Inflammatory macrophage treated with lipopolysaccharide for 1 hour (primary cell): ENCODE measurements around the gene ERC1.
A peak's percentile ranks its signal among the peaks of the same experiment; 100 is the strongest.
"Not testable (repeated sequence)": the region's sequence is repeated elsewhere in the genome, so short reads cannot be mapped to it uniquely, and the experiment has no call there.

ENCODE experiments used
- DNase-seq, 2 donors: peaks; one replicate each; pipeline ENCODE4 v3.0.0-alpha.2; 2020 to 2022

ERC1 gene

DNA sequence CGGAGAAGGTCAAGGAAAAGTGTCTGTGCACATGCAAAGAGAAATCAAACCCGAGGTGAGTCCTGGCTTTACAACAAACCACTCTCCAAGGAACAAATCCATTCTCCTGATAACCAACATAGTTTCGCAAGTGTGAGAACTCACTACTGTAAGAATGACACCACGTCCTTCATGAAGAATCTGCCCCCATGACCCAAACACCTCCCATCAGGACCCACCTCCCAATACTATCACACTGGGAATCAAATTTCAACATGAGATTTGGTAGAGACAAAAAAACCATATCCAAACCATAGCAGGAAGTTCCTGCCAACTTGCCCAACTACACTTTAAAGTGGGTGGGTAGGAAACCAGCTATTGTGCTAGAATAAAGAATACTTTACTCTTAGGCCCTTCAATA, 2.4 kb upstream of the ERC1 start:
- peak; percentile 36 to 37 for DNase-seq

DNA sequence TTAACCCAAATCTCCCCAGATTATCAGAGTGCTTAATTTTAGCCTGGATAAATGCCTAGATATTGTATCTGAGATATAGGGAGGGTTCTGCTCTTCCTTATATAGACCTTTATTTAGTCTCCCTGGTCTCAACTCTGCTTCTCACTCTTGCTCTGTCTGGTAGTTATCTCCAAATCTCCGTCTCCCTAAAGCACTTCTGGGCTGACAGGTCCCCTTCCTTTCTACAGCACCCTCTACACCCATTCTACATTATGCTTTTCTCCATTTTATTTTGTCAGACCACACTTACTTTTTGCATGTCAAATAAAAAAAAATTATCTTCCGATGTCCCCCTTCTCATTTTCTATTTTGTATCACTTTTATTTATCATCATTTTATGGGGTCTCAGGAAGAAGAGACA, 2.0 kb upstream of the ERC1 start:
- DNase-seq, result no peak

DNA sequence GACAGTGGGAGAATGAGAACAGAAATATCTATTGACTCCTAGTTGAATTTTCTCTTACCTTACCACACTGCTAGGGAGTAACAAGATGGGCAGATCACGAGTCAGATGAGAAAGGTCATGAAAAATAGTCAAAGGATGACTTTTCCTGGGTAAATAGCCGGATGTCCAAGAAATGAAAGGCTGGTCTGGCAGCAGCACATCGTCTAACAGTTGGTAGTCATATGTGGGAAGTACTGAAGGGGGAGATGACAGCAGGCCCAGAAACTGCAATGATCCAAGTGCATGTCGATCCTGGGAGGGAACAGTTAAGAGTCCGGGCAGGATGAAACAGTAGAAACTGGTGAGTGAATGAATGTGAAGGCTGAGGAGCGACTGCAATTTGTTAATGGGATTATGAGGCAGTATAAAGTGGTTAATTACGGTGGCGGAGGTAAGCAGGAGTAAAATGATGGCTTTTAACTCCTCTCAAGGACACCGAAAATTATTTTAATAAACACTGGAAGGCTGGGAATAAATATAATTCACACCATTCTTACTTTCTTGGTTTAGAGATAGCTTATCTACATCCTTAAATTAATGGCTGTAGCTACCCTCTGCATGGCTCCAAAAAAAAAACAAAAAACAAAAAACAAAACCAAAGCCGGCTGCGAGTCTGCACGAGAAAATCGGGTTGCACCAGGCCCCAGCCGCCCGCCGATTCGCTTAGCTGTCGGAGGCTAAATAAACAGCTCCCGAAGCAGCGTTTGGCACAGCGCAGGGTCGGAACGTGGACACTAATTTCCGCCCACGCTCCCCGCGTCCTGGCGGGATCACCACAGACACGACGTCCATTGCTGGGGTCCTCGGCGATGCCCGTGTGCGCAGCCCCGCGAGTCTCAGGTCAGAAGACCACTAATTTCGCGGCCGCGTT, 1.0 kb upstream of the ERC1 start:
- peak; percentile 48 to 53 for DNase-seq

DNA sequence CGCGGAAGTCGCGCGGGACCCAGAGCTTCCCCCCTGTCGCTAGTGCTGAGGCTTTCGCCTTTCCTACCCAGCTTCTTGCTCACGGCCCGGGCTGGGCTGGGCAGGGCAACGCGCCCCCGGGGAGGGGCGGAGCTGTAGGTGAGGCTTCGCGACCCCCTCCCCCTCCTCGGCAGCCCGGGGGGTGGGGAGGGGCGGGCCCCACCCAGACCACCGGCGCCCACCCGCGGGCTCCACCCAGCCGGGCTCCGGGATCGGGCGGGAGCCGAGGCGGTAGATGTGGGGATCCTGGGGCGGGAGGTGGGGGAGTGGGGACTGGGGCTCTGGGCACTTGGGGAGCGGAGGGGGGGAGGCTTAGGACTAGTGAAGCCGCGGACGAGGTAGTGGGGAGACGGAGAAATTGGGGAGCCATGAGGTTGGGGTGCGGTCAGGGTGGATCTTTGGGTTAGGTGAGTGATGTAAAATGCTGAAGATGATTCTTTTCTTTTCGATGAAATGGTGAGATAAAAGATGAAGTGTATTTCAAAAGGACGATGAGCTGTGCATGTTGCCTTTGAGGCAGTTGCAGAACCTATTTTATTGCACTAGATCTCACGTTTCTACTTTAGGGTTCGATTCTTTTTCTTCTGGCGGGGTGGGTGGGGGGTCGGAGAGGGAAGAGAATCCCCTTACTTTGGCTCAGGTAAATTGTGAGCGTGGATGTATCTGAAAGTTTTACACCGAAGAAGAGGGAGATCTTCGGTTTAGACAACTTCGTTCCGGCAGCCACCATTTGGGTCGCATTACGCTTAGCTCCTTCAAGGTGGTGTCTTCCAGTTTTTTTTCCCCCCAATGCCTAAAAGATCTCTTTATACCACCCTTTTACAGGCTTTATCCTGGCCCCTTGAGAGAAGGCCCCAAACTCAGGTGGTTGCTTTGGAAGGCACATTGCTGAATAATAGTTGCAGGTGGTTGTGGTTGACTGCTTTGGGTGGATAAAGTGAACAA, 619 bp downstream of the ERC1 start:
- DNase-seq, result no peak

DNA sequence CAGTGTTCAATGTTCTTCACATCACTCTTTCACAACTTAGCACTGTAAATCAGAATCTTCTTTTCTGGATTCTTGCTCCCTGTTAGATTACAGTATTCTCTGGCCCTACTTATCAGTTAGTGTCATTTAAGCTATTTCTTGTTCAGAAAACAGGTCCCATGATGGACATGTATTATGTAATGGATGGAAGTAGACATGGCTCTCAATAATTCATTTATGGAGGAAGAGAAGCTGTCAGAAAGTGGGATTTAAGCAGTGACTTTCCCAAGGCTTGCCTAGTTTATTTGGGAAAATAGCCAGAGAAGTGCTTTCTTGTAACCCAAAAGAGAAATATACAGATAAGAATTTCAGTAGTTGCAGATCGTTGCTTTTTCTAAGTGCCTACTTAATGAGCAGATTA, 1.6 kb downstream of the ERC1 start:
- DNase-seq, result no peak

DNA sequence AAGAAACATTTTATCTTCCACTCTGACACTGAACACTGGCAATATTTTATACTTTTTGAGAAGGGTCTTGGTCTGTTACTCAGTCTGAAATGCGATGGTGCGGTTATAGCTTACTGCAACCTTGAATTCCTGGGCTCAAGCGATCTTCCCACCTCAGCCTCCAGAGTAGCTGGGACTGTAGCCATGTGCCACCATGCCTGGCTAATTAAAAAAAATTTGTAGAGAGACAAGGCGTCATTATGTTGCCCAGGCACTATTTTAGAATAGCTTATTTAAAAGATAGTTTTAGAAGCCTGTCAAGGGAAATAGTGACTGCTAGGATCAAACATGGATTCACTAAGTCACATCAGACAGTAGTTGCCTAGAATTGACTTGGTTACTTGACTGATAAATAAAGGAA, 5.9 kb downstream of the ERC1 start:
- DNase-seq, result no peak

DNA sequence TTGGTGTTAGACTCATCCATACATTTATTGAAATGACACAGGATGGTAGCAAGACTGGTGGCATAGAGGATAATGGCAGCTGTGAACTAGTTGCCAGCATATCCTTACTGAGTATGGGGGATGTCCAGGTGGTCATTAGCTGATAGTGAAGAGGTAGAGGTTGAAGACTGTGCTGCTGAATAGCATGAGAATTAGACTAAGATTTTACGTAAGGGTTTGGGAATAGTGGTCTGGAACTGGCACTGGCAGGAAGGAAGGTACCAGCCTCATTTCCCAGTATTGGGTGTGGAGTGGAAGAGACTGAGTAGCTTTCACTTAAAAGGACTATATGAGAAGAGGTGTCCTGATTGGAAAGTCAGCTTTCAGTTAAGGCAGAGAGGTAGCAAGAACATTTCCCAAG, 6.5 kb downstream of the ERC1 start:
- no peak for DNase-seq

DNA sequence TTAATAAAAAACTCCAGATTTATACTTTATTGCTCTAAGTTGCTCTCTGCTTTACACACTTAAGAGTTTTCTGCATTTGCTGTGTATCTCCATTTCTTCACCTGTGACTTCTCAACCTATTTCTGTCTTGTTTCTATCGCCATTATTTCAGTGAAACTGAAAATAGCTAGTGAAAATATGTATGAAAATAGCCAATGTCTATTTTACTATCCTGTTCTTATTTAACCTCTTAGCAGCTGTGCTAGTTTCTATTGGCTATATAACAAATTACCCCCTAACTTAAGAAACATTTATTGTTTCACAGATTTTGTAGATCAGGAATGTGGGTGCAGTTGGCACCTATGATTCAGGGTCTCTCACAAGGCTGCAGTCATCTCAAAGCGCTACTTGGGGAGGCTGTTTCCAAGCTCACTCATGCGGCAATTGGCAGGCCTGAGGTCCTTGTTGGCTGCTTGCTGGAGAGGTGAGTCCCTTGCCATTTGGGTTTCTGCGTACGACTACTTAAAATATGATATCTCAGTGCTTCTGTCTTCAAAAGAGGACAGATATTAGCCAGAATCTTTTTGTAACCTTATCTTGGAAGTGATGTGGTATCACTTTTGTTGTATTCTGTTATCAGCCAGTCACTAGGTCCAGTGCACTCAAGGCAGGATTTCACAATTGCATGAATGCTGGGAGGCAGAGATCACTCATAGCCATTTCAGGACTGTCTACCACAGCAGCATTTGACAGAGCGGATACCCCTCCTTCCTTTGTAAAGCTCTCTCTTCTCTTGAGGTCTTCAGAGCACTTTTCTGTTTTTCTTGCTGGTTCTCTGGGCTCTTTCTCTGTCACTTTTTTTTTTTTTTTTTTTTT, 7.2 kb downstream of the ERC1 start:
- DNase-seq, result no peak

DNA sequence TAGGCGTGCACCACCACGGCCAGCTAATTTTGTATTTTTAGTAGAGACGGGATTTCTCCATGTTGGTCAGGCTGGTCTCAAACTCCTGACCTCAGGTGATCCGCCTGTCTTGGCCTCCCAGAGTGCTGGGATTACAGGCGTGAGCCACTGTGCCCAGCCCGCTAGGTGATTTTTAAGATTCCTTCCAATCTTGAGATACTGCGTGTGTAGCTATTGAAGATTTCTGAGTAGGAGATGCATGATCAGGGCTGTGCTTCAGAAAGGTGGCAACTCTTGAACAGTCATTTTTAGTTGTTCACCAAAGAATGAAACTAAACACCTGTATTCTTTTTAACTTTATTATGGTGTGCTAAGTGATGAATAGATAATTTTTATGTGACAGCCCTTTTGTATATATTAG, 8.7 kb downstream of the ERC1 start:
- not testable (repeated sequence) for DNase-seq

DNA sequence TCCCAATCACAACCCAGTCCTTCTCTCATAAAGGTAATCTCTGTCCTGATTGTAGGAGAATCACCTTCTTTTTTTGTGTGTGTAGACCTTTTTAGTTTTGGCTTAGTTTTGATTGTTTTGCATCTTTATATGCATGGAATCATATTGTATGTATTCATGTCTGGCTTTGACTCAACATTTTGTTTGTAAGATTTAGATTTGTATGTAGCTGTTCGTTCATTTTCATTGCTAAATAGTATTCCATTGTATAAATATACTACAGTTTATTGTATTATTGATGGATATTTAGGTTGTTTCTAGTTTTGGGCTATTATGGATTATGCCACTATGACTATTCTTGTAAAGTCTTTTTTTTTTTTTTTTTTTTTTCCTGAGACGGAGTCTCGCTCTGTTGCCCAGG, 10.5 kb downstream of the ERC1 start:
- DNase-seq, result no peak

DNA sequence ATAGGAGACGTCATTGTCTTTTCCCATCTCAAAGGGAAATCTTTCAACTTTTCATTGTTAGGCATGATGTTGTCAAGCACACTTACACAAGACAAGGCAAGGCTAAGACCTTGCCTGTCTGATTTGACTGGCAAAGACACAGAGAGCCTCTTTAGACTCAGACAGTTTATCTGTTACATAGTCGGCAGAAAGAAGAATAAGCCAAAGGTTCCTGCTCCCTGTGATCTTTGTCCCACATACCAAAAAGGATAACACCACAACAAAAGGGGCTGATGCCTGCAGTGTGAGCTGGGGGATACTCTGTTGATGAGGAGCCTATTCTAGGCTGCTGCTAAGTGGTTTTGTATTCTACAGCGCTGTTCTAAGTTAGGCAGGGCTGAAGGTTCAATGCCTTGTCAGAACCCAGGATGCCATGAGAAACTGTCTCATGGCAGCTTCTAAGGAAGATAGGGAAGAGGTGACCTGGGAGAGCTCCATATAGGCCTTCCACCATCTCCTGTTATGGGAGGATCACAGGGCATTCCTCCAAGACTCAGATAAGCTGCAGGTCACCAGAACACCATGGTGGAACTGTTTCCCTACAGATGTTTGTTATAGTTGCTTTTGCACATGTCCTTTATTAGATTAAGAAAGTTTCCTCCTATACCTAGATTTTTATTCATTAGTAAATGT, 12.7 kb downstream of the ERC1 start:
- DNase-seq, result no peak

DNA sequence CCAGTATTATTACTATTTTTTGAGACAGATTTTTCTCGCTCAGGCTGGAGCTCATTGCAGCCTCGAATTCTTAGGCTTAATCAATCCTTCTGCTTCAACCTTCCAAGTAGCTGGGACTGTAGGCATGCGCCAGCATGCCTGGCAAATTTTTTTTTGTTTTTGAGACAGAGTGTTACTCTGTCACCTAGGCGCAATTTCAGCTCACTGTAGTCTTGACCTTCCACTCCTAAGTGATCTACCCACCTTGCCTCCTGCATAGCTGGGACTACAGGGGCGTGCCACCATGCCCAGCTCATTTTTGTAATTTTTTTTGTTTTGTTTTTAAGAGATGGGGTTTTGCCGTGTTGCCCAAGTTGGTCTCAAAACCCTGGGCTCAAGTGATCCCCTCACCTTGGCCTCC, 15.2 kb downstream of the ERC1 start:
- DNase-seq, result no peak

DNA sequence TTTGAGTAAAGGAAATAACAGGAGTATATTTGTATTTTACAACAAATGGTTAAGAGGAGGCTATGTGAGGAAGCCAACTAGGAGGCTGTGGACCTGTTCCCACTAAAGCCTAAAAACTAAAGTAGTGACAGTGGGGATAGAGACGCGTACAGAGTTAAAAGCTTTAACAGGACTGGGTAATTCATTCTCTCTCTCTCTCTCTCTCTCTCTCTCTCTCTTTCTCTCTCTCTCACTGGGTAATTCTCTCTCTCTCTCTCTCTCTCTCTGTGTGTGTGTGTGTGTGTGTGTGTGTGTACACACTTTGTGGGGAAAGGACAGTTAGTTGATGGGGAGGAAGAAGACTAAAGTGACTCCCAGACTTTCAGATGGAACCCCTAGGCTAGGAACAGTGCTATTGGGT, 16.3 kb downstream of the ERC1 start:
- DNase-seq, result no peak

DNA sequence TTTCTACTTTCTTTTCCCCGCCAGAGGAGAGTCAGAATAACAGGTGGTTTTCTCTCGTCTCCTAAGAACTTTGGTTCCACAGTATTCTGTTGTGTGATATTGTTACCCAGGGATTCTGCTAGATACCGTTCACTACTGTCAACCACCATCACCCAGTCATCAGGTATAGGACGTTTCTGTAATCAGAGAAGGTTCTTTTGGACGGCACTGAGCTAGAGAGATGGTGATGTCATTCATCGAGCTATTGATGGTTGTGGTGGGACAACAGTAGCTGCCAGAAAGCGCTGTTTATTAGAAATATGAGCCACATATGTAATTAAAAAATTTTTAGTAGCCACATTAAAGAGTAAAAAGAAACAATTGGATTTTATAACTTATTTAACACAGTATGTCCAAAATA, 17.0 kb downstream of the ERC1 start:
- DNase-seq, result no peak

DNA sequence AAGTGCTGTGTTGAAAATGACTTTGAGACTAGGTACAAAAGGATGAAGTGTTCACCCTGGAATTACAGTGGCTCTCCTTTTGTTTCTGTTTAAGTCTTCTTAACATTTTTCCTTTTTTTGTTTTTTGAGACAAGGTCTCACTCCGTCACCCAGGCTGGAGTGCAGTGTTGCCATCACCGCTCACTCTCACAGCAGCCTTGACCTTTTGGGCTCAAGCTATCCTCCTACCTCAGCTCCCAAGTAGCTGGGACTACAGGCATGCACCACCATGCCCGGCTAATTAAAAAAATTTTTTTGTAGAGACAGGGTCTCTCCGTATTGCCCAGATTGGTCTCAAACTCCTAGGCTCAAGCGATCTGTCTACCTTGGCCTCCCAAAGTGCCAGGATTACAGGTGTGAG, 20.1 kb downstream of the ERC1 start:
- DNase-seq, result no peak

DNA sequence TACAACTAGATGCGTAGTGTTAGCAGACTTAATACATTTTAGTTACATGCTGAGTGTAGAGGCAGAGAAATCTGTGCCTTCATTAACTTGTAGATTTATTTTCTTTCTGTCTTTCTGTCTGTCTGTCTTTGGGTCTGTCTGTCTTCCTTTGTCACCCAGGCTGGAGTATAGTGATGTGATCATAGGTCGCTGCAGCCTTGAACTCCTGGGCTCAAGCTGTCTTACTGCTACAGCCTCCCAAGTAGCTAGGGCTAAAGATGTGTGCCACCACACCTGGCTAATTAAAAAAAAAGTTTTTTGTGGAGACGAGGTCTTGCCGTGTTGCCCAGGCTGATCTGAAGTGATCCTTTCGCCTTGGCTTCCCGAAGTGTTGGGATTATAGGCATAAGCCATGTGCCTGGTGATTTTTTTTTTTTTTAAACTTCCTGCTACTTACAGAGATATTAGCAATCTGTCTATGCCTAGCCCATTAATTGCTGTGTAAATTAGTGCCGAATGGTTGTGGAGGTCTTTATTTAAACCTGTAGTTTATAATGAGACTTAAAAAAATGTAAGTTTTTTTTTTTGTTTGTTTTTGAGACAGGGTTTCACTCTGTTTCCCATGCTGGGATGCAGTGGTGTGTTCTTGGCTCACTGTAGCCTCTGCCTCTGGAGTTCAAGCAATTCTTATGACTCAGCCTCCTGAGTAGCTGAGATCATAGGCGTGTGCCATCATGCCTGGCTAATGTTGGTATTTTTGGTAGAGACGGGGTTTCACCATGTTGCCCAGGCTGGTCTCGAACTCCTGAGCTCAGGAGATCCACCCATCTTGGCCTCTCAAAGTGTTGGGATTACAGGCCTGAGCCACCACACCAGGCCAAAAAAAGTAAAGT, 22.8 kb downstream of the ERC1 start:
- peak in 1 of 2 donors; percentile 65 for DNase-seq

DNA sequence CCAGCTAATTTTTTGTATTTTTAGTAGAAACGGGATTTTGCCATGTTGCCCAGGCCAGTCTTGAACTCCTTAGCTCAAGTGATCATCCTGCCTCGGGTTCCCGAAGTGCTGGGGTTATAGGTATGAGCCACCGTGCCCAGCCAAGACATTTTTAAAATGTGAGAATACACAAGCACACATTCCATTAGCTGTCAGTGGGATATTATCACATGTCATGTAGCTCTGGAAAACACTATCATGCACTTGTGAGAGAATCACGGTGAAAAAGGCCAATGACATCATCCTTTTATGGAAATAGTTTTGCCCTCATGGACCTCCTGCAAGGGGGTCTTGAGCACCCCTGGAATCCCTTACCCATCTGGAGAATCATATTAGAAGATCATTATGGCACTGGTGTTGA, 28.3 kb downstream of the ERC1 start:
- no peak for DNase-seq

DNA sequence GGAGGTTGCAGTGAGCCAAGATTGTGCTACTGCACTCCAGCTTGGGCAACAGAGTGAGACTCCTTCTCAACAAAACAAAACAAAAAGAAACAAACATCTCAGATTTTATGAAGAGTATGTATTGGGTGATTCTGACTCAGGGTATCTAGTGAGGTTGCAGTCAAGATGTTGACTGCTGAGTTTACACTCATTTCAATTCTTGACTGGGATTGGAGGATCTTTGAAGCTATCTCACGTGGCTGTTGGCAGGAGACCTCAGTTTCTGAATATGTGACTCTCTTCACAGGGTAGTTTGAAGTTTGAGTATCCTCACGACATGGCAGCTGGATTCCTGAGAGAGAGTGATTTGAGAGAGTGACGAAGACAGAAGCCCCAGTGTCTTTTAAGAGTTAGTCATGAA, 29.4 kb downstream of the ERC1 start:
- DNase-seq, result no peak

DNA sequence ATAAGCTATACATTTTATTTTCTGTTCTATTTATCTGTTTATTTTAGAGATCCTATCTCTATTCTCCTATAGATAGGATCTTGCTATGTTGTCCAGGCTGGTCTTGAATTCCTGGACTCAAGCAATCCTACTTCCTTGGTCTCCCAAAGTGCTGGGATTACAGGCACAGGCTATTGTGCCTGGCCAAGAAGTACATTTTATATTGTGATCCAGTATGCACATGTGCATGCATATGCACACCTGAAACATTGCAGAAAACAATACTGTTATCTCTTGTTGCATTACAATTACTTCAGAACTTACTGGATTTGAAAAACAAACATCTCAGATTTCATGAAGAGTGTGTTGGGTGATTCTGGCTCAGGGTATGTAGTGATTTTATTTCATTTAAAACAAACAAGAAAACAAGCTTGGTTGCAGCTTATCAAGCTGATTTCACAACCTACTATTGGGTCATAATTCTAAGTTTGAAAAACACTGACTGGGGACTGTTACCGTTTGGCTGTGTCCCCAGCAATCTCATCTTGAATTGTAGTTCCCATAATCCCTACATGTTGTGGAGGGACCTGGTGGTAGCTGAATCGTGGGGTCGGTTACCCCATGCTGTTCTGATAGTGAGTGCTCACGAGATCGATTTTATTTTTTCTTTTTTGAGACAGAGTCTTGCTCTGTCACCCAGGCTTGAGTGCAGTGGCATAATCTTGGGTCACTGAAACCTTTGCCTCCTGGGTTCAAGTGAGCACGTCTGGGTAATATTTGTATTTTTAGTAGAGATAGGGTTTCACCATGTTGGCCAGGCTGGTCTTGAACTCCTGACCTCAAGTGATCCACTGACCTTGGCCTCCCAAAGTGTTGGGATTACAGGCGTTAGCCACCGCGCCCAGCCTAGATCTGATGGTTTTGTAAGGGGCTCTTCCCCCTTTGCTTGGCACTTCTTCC, 31.3 kb downstream of the ERC1 start:
- DNase-seq, result no peak

DNA sequence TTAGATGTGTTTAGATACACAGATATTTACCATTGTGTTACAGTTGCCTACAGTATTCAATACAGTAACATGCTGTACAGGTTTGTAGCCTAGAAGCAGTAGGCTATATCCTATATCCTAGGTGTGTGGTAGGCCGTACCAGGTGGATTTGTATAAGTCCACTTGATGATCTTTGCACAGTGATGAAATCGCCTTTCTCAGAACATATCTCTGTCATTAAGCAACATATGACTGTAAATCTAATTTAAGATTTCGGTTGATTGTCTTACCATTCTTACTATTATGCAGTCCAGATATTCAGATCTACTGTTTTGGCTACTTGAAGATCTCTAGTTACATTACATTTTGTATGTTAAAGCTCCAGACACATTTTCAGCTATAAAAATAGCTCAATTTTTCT, 39.8 kb downstream of the ERC1 start:
- DNase-seq, result no peak
